T-helper 9 cell (primary cell): ENCODE data around the gene CCL8.

Experiments
- DNase-seq: peaks from one replicate; pipeline ENCODE4 v3.0.0-alpha.2; 2020

The CCL8 gene

GRCh38 chr17:34368196-34368945, 49.1 kb downstream of the CCL8 start:
- DNase-seq: no peak

GRCh38 chr17:34368946-34369500, 49.8 kb downstream of the CCL8 start:
- DNase-seq: no peak

- DNase-seq: no peak
These were observed 50.3 kb downstream of the CCL8 start for GRCh38 chr17:34369571-34369970.

GRCh38 chr17:34370376-34370996, 51.3 kb downstream of the CCL8 start:
- DNase-seq: no peak

GRCh38 chr17:34370997-34371395, 51.8 kb downstream of the CCL8 start:
- DNase-seq: no peak
